HepG2 (cell line): ENCODE results near the gene FOXI3. TPM values are rescaled to one million over a fixed set of nuclear protein-coding genes. Genes with fewer than 3 reads are reported as not detected.

Experiments used
- ATAC-seq: fragments of 200-7000 bp; cut with Tn5 transposase; 3 replicates; pipeline ENCODE4 v1.9.1; 2020; ENCODE audit warnings: mild to moderate bottlenecking, moderate library complexity
- BruUV-seq: library from RNA; stranded (reverse); fragments of 400-500 nt; replicated peaks from 2 replicates; lab custom pipeline; 2021; lab: Mats Ljungman, UMichigan
- CTCF ChIA-PET: fragments of 300-600 bp; formaldehyde crosslinking; extraction: SDS; loops from one replicate; lab custom pipeline; 2021; ENCODE audit warnings: low total read pairs, inconsistent platforms, low intra/inter-chr PET ratio; lab: Yijun Ruan, JAX
- POLR2A ChIA-PET: fragments of 350-600 bp; sonication (Branson Sonifier 250); formaldehyde crosslinking; loops from one replicate; lab custom pipeline; 2020; ENCODE audit warnings: antibody characterized with exemption, inconsistent platforms; lab: Yijun Ruan, JAX
- DNase-seq: peaks from one replicate; pipeline ENCODE4 v3.0.0-alpha.2; 2015; ENCODE audit warnings: low spot score
- FAIRE-seq: peaks from 3 replicates; lab custom pipeline; 2011; peaks lifted over from hg19 to GRCh38; lab: Jason Lieb, UNC
- H2AFZ ChIP-seq: one replicate; pipeline ENCODE4 v1.6.1; 2011; ENCODE audit warnings: low read length, inconsistent platforms
- H3K27ac ChIP-seq: fragments of 300-600 bp; 3 replicates; pipeline ENCODE4 v1.8.0; 2011; ENCODE audit warnings: mixed run types, mild to moderate bottlenecking, mixed read lengths, low read length, inconsistent platforms; ENCODE audit not compliant: insufficient read depth; ENCODE audit errors: extremely low read length
- H3K27me3 ChIP-seq, 2 experiments: fragments of 200-600 bp in 1 of 2; 2 replicates in 1 of 2; 3 replicates in 1 of 2; pipeline versions ENCODE4 v1.6.0 to v1.8.0; 2011; ENCODE audit warnings: low read length in 2 of 2, mild to moderate bottlenecking in 2 of 2, moderate library complexity in 2 of 2, inconsistent platforms in 1 of 2; ENCODE audit not compliant: insufficient read depth in 2 of 2, control insufficient read depth in 1 of 2
- H3K36me3 ChIP-seq, 2 experiments: fragments of 200-600 bp in 1 of 2; replicated peaks in 1 of 2; 2 replicates in 1 of 2; 3 replicates in 1 of 2; pipeline versions ENCODE4 v1.5.1 to v1.8.0; 2011; ENCODE audit warnings: low read length in 2 of 2, inconsistent platforms in 1 of 2; ENCODE audit not compliant: insufficient read depth in 2 of 2, control insufficient read depth in 1 of 2
- H3K4me1 ChIP-seq: 2 replicates; pipeline ENCODE4 v1.5.1; 2012; ENCODE audit warnings: low read length, inconsistent platforms; ENCODE audit not compliant: insufficient read depth
- H3K4me2 ChIP-seq: 2 replicates; pipeline ENCODE4 v1.6.0; 2011; ENCODE audit warnings: low read depth, low read length, inconsistent platforms
- H3K4me3 ChIP-seq, 3 experiments: fragments of 200-600 bp in 1 of 3; sonication (generic), shearing (Covaris generic) in 1 of 3; replicated peaks in 1 of 3; 2 replicates each; pipeline ENCODE4 v1.5.1; 2011 to 2016; ENCODE audit warnings: low read length in 3 of 3, inconsistent platforms in 2 of 3, low read depth in 2 of 3, mild to moderate bottlenecking in 2 of 3, control low read depth in 1 of 3, mixed read lengths in 1 of 3; ENCODE audit not compliant: insufficient read depth in 1 of 3
- H3K79me2 ChIP-seq: one replicate; pipeline ENCODE4 v1.6.1; 2011; ENCODE audit warnings: low read length, inconsistent platforms; ENCODE audit not compliant: insufficient read depth
- H3K9ac ChIP-seq: 2 replicates; pipeline ENCODE4 v1.6.0; 2011; ENCODE audit warnings: mild to moderate bottlenecking, low read depth, low read length, inconsistent platforms; ENCODE audit not compliant: insufficient read depth
- H3K9me3 ChIP-seq: 2 replicates; pipeline ENCODE4 v1.5.1; 2012; ENCODE audit warnings: mild to moderate bottlenecking, low read length
- H4K20me1 ChIP-seq: 2 replicates; pipeline ENCODE4 v1.6.0; 2011; ENCODE audit warnings: inconsistent platforms, mild to moderate bottlenecking, low read length, moderate library complexity; ENCODE audit not compliant: insufficient read depth
- ATM ChIP-seq: fragments of 450-650 bp; IDR thresholded peaks from 2 replicates; pipeline ENCODE4 v1.7.1; 2017; ENCODE audit warnings: mild to moderate bottlenecking, borderline replicate concordance
- HBP1 ChIP-seq: IDR thresholded peaks from 2 replicates; pipeline ENCODE4 v1.6.1; 2016; ENCODE audit warnings: low read depth, control low read depth
- PRPF4 ChIP-seq: fragments of 200-400 bp; formaldehyde crosslinking; IDR thresholded peaks from 2 replicates; pipeline ENCODE4 v1.6.1; 2016; ENCODE audit warnings: low read length, low read depth; ENCODE audit not compliant: poor library complexity, severe bottlenecking
- RORA ChIP-seq: sonication (generic); formaldehyde crosslinking; IDR thresholded peaks from 2 replicates; pipeline ENCODE4 v1.5.0; 2020; ENCODE audit warnings: mild to moderate bottlenecking, missing genetic modification reagents, moderate library complexity
- SALL2 ChIP-seq: sonication (generic); formaldehyde crosslinking; IDR thresholded peaks from 2 replicates; pipeline ENCODE4 v1.8.1; 2023; ENCODE audit warnings: mild to moderate bottlenecking, missing genetic modification reagents, inconsistent platforms
- SIN3B ChIP-seq: fragments of 150-350 bp; IDR thresholded peaks from 2 replicates; pipeline ENCODE4 v1.6.1; 2014; ENCODE audit warnings: low read length
- SP140L ChIP-seq: sonication (generic); formaldehyde crosslinking; IDR thresholded peaks from 2 replicates; pipeline ENCODE4 v1.4.0; 2020; ENCODE audit warnings: missing genetic modification reagents, borderline replicate concordance
- ZBTB49 ChIP-seq: sonication (generic); formaldehyde crosslinking; IDR thresholded peaks from 2 replicates; pipeline ENCODE4 v1.4.0; 2020; ENCODE audit warnings: missing genetic modification reagents, borderline replicate concordance
- ZNF101 ChIP-seq: sonication (generic); formaldehyde crosslinking; IDR thresholded peaks from 2 replicates; pipeline ENCODE4 v1.4.0; 2020; ENCODE audit warnings: mild to moderate bottlenecking, low read depth, missing genetic modification reagents, borderline replicate concordance
- ZNF205 ChIP-seq: IDR thresholded peaks from 2 replicates; pipeline ENCODE4 v1.6.1; 2018; ENCODE audit warnings: missing biosample characterization, missing genetic modification reagents
- ZNF652 ChIP-seq: IDR thresholded peaks from 2 replicates; pipeline ENCODE4 v1.6.1; 2016; ENCODE audit warnings: low read depth, borderline replicate concordance
- ZNF749 ChIP-seq: sonication (generic); formaldehyde crosslinking; IDR thresholded peaks from 2 replicates; pipeline ENCODE4 v1.8.0; 2022; ENCODE audit warnings: mild to moderate bottlenecking, missing genetic modification reagents, moderate library complexity, borderline replicate concordance
- ZNF766 ChIP-seq: sonication (generic); formaldehyde crosslinking; IDR thresholded peaks from 2 replicates; pipeline ENCODE4 v1.5.0; 2020; ENCODE audit warnings: missing genetic modification reagents, borderline replicate concordance
- ZNF784 ChIP-seq: sonication (generic); formaldehyde crosslinking; IDR thresholded peaks from 2 replicates; pipeline ENCODE4 v1.5.1; 2020; ENCODE audit warnings: missing genetic modification reagents, mild to moderate bottlenecking, borderline replicate concordance
- ZSCAN20 ChIP-seq: sonication (generic); formaldehyde crosslinking; IDR thresholded peaks from 2 replicates; pipeline ENCODE4 v1.4.0; 2020; ENCODE audit warnings: missing genetic modification reagents, mild to moderate bottlenecking, borderline replicate concordance
- WGBS: methylation state at CpG from one replicate; pipeline ENCODE4 v1.1.6; 2017; ENCODE audit warnings: low lambda C conversion rate; 5-methylcytosine and 5-hydroxymethylcytosine counted together
- in situ Hi-C: cut with HindIII; loops from 2 replicates; pipeline ENCODE4 v1.10.0; 2017; ENCODE audit warnings: low pct_unique_long_range_greater_than_20kb; ENCODE audit not compliant: extremely low pct_ligation_motif_present
- intact Hi-C: fragments of 100-400 bp; cut with micrococcal nuclease; formaldehyde crosslinking; loops from one replicate; pipeline ENCODE4 v1.10.0; 2022; ENCODE audit not compliant: unreplicated experiment
- polyA plus RNA-seq, 8 experiments: library from polyadenylated mRNA; depleted of rRNA in 3 of 8; stranded (reverse) in 7 of 8; unstranded in 1 of 8; fragments of >200 nt; fragmentation: Illumina TruSeq in 4 of 8; extraction: Trizol in 4 of 8; gene quantifications; 2 replicates each; pipeline versions ENCODE4 v1.2.1 to v1.2.3, GENCODE V29; 2011 to 2016; ENCODE audit warnings: low read depth in 4 of 8, missing spikeins in 1 of 8, mixed read lengths in 1 of 8; ENCODE audit not compliant: insufficient read depth in 1 of 8
- total RNA-seq, 5 experiments: library from RNA; depleted of rRNA; stranded (reverse); fragments of >200 nt; fragmentation: Illumina TruSeq; extraction: Trizol; gene quantifications; 2 replicates each; pipeline ENCODE4 v1.2.3, GENCODE V29; 2016; ENCODE audit warnings: low read depth in 1 of 5
- TF ChIP-seq, protein P1 (sequence below): sonication (generic); formaldehyde crosslinking; IDR thresholded peaks from 2 replicates; pipeline ENCODE4 v1.8.1; 2023; ENCODE audit warnings: mild to moderate bottlenecking, inconsistent platforms, moderate library complexity, missing genetic modification reagents, borderline replicate concordance

Gene FOXI3
- total and polyA plus RNA-seq, 2 of the 13 experiments (the other 11 are each of a cell fraction or from before 2014, with no cell fraction given), result not detected

DNA sequence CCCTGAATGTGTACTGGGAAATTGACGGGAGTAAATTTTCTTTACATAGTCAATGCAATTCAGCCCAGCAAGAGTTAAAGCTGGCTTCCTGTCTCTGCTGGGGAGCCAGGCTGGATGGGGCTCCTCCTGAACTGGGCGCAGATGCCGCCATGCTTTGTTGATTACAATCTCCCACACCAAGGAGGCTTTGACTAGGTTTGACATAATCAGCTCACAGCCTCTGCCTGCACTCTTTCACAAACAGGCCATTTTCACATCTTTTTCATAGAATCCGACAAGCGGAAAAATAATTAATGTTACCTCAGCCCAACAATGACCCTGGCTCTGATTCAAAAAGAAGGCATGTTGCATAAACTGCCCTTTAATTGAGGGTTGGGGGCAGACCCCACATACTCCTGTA lies 54.3 kb downstream of the FOXI3 start:
- no peak for FAIRE-seq
- CTCF ChIA-PET, result no interaction called here
- no peak for ATAC-seq
- no peak overlapping the region for H2AFZ ChIP-seq
- H4K20me1 ChIP-seq, result no peaks in the 10 kb centered on the region
- 30% methylated on average over 5 of the region's 5 CpGs for WGBS
- BruUV-seq, result no TSS peak
- DNase-seq, result no peak
- no peaks in the 10 kb centered on the region for H3K36me3 ChIP-seq
- H3K4me2 ChIP-seq, result no peak overlapping the region
- intact Hi-C loops (no loop called here), in situ Hi-C loops (no loop called here)
- H3K4me3 ChIP-seq, result no peak overlapping the region
- POLR2A ChIA-PET, result no interaction called here
- TF ChIP-seq PRPF4 (no peak), ATM (no peak), SP140L (CRISPR knock-in tag) (no peak), ZBTB49 (CRISPR knock-in tag) (no peak), ZNF652 (no peak), SALL2 (no peak), ZNF101 (CRISPR knock-in tag) (no peak), SIN3B (no peak), ZNF205 (CRISPR knock-in tag) (no peak), ZSCAN20 (CRISPR knock-in tag) (no peak), HBP1 (CRISPR knock-in tag) (no peak), ZNF784 (CRISPR knock-in tag) (no peak), RORA (no peak), ZNF766 (no peak), ZNF749 (CRISPR knock-in tag) (no peak)
- TF ChIP-seq, protein P1, sequence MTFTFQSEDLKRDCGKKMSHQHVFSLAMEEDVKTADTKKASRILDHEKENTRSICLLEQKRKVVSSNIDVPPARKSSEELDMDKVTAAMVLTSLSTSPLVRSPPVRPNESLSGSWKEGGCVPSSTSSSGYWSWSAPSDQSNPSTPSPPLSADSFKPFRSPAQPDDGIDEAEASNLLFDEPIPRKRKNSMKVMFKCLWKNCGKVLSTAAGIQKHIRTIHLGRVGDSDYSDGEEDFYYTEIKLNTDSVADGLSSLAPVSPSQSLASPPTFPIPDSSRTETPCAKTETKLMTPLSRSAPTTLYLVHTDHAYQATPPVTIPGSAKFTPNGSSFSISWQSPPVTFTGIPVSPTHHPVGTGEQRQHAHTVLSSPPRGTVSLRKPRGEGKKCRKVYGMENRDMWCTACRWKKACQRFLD (CRISPR knock-in tag), result no peak
- no peaks in the 10 kb centered on the region for H3K4me1 ChIP-seq
- H3K9ac ChIP-seq, result no peak overlapping the region
- no peaks in the 10 kb centered on the region for H3K79me2 ChIP-seq
- H3K27me3 ChIP-seq, result peaks cover 0 to 20% of the 10 kb centered on the region in 2 experiments; a peak in 2 of 5 replicates
- no peaks in the 10 kb centered on the region for H3K9me3 ChIP-seq
- H3K27ac ChIP-seq, result no peak overlapping the region
